Measurements from ENCODE around the gene SP110. TPM values are rescaled to one million over a fixed set of nuclear protein-coding genes. Genes with fewer than 3 reads are reported as not detected.

The SP110 gene
- total and polyA plus RNA-seq, 2 of the 4 experiments (the other 2 are of a cell fraction) = 9.3 to 10.2 TPM

- TF ChIP-seq ELK1 (IDR thresholded peaks at IDR 0.05; ENCODE audit: borderline replicate concordance, low read depth, low read length) = no peak
- no peak for TF ChIP-seq RFX5 (IDR thresholded peaks at IDR 0.05; ENCODE audit: low read depth, low read length)
- no peak overlapping the region for H3K9ac ChIP-seq (ENCODE audit: low read depth, low read length)
- H3K27me3 ChIP-seq (ENCODE audit: control insufficient read depth, insufficient read depth, low read length) = no peaks in the 10 kb centered on the region
- ATAC-seq (ENCODE audit: low read depth) = no peak
- no peaks in the 10 kb centered on the region for H4K20me1 ChIP-seq (ENCODE audit: insufficient read depth, low read length)
- CTCF ChIA-PET = interaction anchor here (0.7 kb wide), 1 partner anchor 55 kb away, joined by 3 read pairs; no protein-coding TSS in a partner anchor
- no peak overlapping the region for H2BK120ac ChIP-seq (ENCODE audit: low read depth, low read length)
- no peak overlapping the region for H4K91ac ChIP-seq (ENCODE audit: insufficient read depth, low read depth, low read length)
- no peaks in the 10 kb centered on the region for H3K36me3 ChIP-seq (ENCODE audit: control insufficient read depth, insufficient read depth, low read length)
- no peak overlapping the region for H3K4ac ChIP-seq (ENCODE audit: low read depth, low read length)
- dilution Hi-C loops (cut with HindIII; ENCODE audit: low sequenced_read_pairs, unreplicated experiment) (no loop called here), in situ Hi-C loops (cut with MboI; ENCODE audit: low sequenced_read_pairs) (no loop called here), intact Hi-C loops (cut with micrococcal nuclease) (no loop called here)
- H3K4me3 ChIP-seq (ENCODE audit: insufficient read depth, low read depth, low read length) = no peak overlapping the region
- WGBS, 2 experiments (ENCODE audit: extremely low coverage in 2 of 2, insufficient read length in 1 of 2) = no CpG with 5 or more reads among the region's 1 CpG
- H3K4me2 ChIP-seq (ENCODE audit: low read depth, low read length) = no peak overlapping the region
- no peak overlapping the region for H4K8ac ChIP-seq (ENCODE audit: low read depth in 2 of 2, low read length in 2 of 2)
- H2BK5ac ChIP-seq (ENCODE audit: low read depth, low read length, poor library complexity, severe bottlenecking) = no peak overlapping the region
- H2AK5ac ChIP-seq (ENCODE audit: low read depth, low read length) = no peak overlapping the region
- H3K23ac ChIP-seq (ENCODE audit: low read depth, low read length) = no peak overlapping the region
- no peak overlapping the region for H3K14ac ChIP-seq (replicated peaks; ENCODE audit: low read depth, low read length)
- H3K9me1 ChIP-seq (ENCODE audit: insufficient read depth, low read length) = no peaks in the 10 kb centered on the region
- H4K5ac ChIP-seq (ENCODE audit: low read depth, low read length) = no peak overlapping the region
- POLR2A ChIA-PET (ENCODE audit: unreplicated experiment) = no interaction called here
- no peak overlapping the region for H2AFZ ChIP-seq (replicated peaks; ENCODE audit: low read length, poor library complexity)
- BruUV-seq (replicated peaks) = no TSS peak
- no peak overlapping the region for H3K27ac ChIP-seq (ENCODE audit: insufficient read depth, low read length)
- H3K56ac ChIP-seq (ENCODE audit: extremely low read depth, insufficient read depth, low read length) = no peak overlapping the region
- no peak overlapping the region for H3K18ac ChIP-seq (ENCODE audit: low read depth, low read length)
- H3K79me1 ChIP-seq (ENCODE audit: low read depth in 1 of 2, low read length in 2 of 2) = no peaks in the 10 kb centered on the region
- H2BK15ac ChIP-seq (ENCODE audit: low read depth, low read length) = no peak overlapping the region
- no peak overlapping the region for H2AK9ac ChIP-seq (replicated peaks; ENCODE audit: low read depth, low read length, poor library complexity)
- no peak overlapping the region for H2BK20ac ChIP-seq (ENCODE audit: low read depth, low read length)
- DNase-seq = no peak
- no peaks in the 10 kb centered on the region for H3K4me1 ChIP-seq (ENCODE audit: control insufficient read depth, insufficient read depth, low read length)
- H3K9me3 ChIP-seq (ENCODE audit: control insufficient read depth, insufficient read depth, low read length) = no peaks in the 10 kb centered on the region
These were observed 47.3 kb upstream of the SP110 start for GRCh38 chr2:230267059-230267458.
